K562 (cell line): Measurements from ENCODE around the gene KRT80. TPM values are rescaled to one million over a fixed set of nuclear protein-coding genes. Genes with fewer than 3 reads are reported as not detected.

Experiments used
- ATAC-seq: fragments of 200-7000 bp; cut with Tn5 transposase; 3 replicates; pipeline ENCODE4 v1.9.1; 2020; ENCODE audit warnings: moderate library complexity
- BruUV-seq: library from RNA; stranded (reverse); fragments of 400-500 nt; replicated peaks from 2 replicates; lab custom pipeline; 2021; lab: Mats Ljungman, UMichigan
- CTCF ChIA-PET: fragments of 300-600 bp; formaldehyde crosslinking; extraction: SDS; loops from one replicate; lab custom pipeline; 2021; ENCODE audit warnings: low intra/inter-chr PET ratio; lab: Yijun Ruan, JAX
- POLR2A ChIA-PET: fragments of 300-600, 350-650 bp; sonication (Branson Sonifier 250); formaldehyde crosslinking; extraction: SDS; loops from one replicate; lab custom pipeline; 2021; ENCODE audit warnings: antibody characterized with exemption, inconsistent platforms; lab: Yijun Ruan, JAX
- DNase-seq, 4 experiments: peaks; one replicate each; pipeline versions ENCODE4 v3.0.0 to v3.0.0-alpha.2; 2011 to 2018; ENCODE audit warnings: low spot score in 3 of 4, mixed read lengths in 3 of 4; ENCODE audit errors: extremely low read depth in 1 of 4
- FAIRE-seq: peaks from 2 replicates; lab custom pipeline; 2011; peaks lifted over from hg19 to GRCh38; lab: Jason Lieb, UNC
- H2AFZ ChIP-seq: 2 replicates; pipeline ENCODE4 v1.6.0; 2011; ENCODE audit warnings: low read depth, low read length, control low read depth, inconsistent platforms
- H3K27ac ChIP-seq: fragments of 200-600 bp; 3 replicates; pipeline ENCODE4 v1.8.0; 2011; ENCODE audit warnings: low read depth, mild to moderate bottlenecking, control low read depth, inconsistent platforms, low read length, moderate library complexity, mixed read lengths; ENCODE audit errors: extremely low read depth
- H3K27me3 ChIP-seq, 2 experiments: fragments of 300-600 bp in 1 of 2; 2 replicates in 1 of 2; 3 replicates in 1 of 2; pipeline versions ENCODE4 v1.6.0 to v1.8.0; 2011; ENCODE audit warnings: inconsistent platforms in 2 of 2, low read length in 2 of 2, mild to moderate bottlenecking in 1 of 2, mixed read lengths in 1 of 2, moderate library complexity in 1 of 2; ENCODE audit not compliant: control insufficient read depth in 2 of 2, insufficient read depth in 2 of 2
- H3K36me3 ChIP-seq: fragments of 300-600 bp; 3 replicates; pipeline ENCODE4 v1.8.0; 2011; ENCODE audit warnings: mild to moderate bottlenecking, low read length, inconsistent platforms; ENCODE audit not compliant: control insufficient read depth, insufficient read depth
- H3K4me1 ChIP-seq, 2 experiments: fragments of 200-600 bp in 1 of 2; replicated peaks in 1 of 2; 2 replicates in 1 of 2; 3 replicates in 1 of 2; pipeline versions ENCODE4 v1.5.1 to v1.8.0; 2011; ENCODE audit warnings: inconsistent platforms in 2 of 2, low read length in 2 of 2, mild to moderate bottlenecking in 1 of 2, mixed read lengths in 1 of 2, moderate library complexity in 1 of 2; ENCODE audit not compliant: control insufficient read depth in 2 of 2, insufficient read depth in 2 of 2
- H3K4me2 ChIP-seq: 2 replicates; pipeline ENCODE4 v1.6.1; 2011; ENCODE audit warnings: low read length, control low read depth, inconsistent platforms, mixed read lengths; ENCODE audit not compliant: insufficient read depth
- H3K4me3 ChIP-seq: fragments of 200-600 bp; sonication (generic), shearing (Covaris generic); 2 replicates; pipeline ENCODE4 v1.5.1; 2016; ENCODE audit warnings: control low read depth, inconsistent platforms
- H3K79me2 ChIP-seq: fragments of 200-600 bp; 3 replicates; pipeline ENCODE4 v1.8.0; 2011; ENCODE audit warnings: low read length, inconsistent platforms; ENCODE audit not compliant: control insufficient read depth, insufficient read depth
- H3K9ac ChIP-seq, 2 experiments: 2 replicates each; pipeline versions ENCODE4 v1.6.0 to v1.6.1; 2011; ENCODE audit warnings: low read depth in 2 of 2, low read length in 2 of 2, control low read depth in 1 of 2, inconsistent platforms in 1 of 2, mild to moderate bottlenecking in 1 of 2, mixed read lengths in 1 of 2; ENCODE audit not compliant: insufficient read depth in 1 of 2
- H3K9me1 ChIP-seq: one replicate; pipeline ENCODE4 v1.6.0; 2011; ENCODE audit warnings: inconsistent platforms, mild to moderate bottlenecking, low read length, moderate library complexity; ENCODE audit not compliant: control insufficient read depth, insufficient read depth
- H3K9me3 ChIP-seq: replicated peaks from 2 replicates; pipeline ENCODE4 v1.5.1; 2011; ENCODE audit warnings: low read depth, low read length, inconsistent platforms; ENCODE audit not compliant: control insufficient read depth, insufficient read depth
- H4K20me1 ChIP-seq: replicated peaks from 2 replicates; pipeline ENCODE4 v1.6.1; 2011; ENCODE audit warnings: low read length, inconsistent platforms, mixed read lengths; ENCODE audit not compliant: control insufficient read depth, insufficient read depth
- BCL6 ChIP-seq: fragments of 250-450 bp; sonication (Bioruptor Pico); IDR thresholded peaks from 2 replicates; pipeline ENCODE4 v1.4.0; 2020
- CHD4 ChIP-seq: fragments of 200-600 bp; sonication (generic); IDR thresholded peaks from 3 replicates; pipeline ENCODE4 v1.6.1; 2012; ENCODE audit warnings: low read depth, mild to moderate bottlenecking, mixed read lengths, low read length, inconsistent platforms; ENCODE audit not compliant: insufficient read depth, insufficient replicate concordance, poor library complexity, severe bottlenecking
- DIDO1 ChIP-seq: fragments of 450-650 bp; IDR thresholded peaks from 2 replicates; pipeline ENCODE4 v1.6.1; 2016; ENCODE audit warnings: low read depth, missing biosample characterization, missing genetic modification characterization
- E2F3 ChIP-seq: fragments of 250-450 bp; sonication (Bioruptor Pico); IDR thresholded peaks from 2 replicates; pipeline ENCODE4 v1.4.0; 2020; ENCODE audit warnings: mild to moderate bottlenecking
- FOXK1 ChIP-seq: sonication (generic); formaldehyde crosslinking; IDR thresholded peaks from 2 replicates; pipeline ENCODE4 v1.8.0; 2022; ENCODE audit warnings: missing genetic modification reagents, mild to moderate bottlenecking, borderline replicate concordance
- GATAD2B ChIP-seq: fragments of 450-650 bp; IDR thresholded peaks from 2 replicates; pipeline ENCODE4 v1.6.1; 2017; ENCODE audit warnings: mild to moderate bottlenecking, borderline replicate concordance
- NFYB ChIP-seq: IDR thresholded peaks from 2 replicates; pipeline ENCODE4 v1.6.1; 2011; ENCODE audit warnings: mild to moderate bottlenecking, moderate library complexity; ENCODE audit not compliant: insufficient read length; ENCODE audit errors: extremely low read depth
- RFX1 ChIP-seq: fragments of 450-650 bp; IDR thresholded peaks from 2 replicates; pipeline ENCODE4 v1.6.1; 2016; ENCODE audit warnings: mild to moderate bottlenecking, moderate library complexity
- SMAD1 ChIP-seq: fragments of 150-350 bp; IDR thresholded peaks from 2 replicates; pipeline ENCODE4 v1.6.1; 2014; ENCODE audit warnings: low read length, low read depth; ENCODE audit not compliant: partially characterized antibody
- SREBF1 ChIP-seq: fragments of 150-350 bp; IDR thresholded peaks from 2 replicates; pipeline ENCODE4 v1.6.1; 2014; ENCODE audit warnings: antibody characterized with exemption, low read depth, low read length, borderline replicate concordance
- TBP ChIP-seq: optimal IDR thresholded peaks from 2 replicates; pipeline ENCODE3; 2011; ENCODE audit warnings: low read depth, low read length, improper control_type of control experiment
- ZNF444 ChIP-seq: fragments of 250-450 bp; sonication (Bioruptor Pico); IDR thresholded peaks from 2 replicates; pipeline ENCODE4 v1.4.0; 2020; ENCODE audit warnings: mild to moderate bottlenecking, moderate library complexity
- WGBS: fragments of 100-300 bp; shearing (Covaris generic); methylation state at CpG from one replicate; pipeline ENCODE4 v1.1.6; 2016; ENCODE audit warnings: low coverage, mixed read lengths; ENCODE audit not compliant: insufficient coverage; ENCODE audit errors: missing lambda C conversion rate; 5-methylcytosine and 5-hydroxymethylcytosine counted together
- in situ Hi-C: fragments of 300-500 bp; cut with MboI; formaldehyde crosslinking; loops from 4 replicates; pipeline ENCODE4 v1.15.0; 2018; ENCODE audit warnings: inconsistent platforms, mixed read lengths
- intact Hi-C: fragments of 100-400 bp; cut with micrococcal nuclease; formaldehyde crosslinking; loops from 2 replicates; pipeline ENCODE4 v1.14.2; 2022
- polyA plus RNA-seq, 8 experiments: library from polyadenylated mRNA; depleted of rRNA in 4 of 8; stranded (reverse) in 5 of 8; unstranded in 3 of 8; fragments of >200 nt; fragmentation: Nextera tagmentation in 2 of 8; fragmentation: Illumina TruSeq in 1 of 8; extraction: Ambion mirVana in 2 of 8; extraction: Trizol in 1 of 8; gene quantifications; 2 replicates each; pipeline versions ENCODE4 v1.2.1 to v1.2.3, GENCODE V29; 2011 to 2014; ENCODE audit warnings: inconsistent platforms in 1 of 8, missing spikeins in 1 of 8
- total RNA-seq, 7 experiments: library from RNA; depleted of rRNA in 6 of 7; stranded (reverse); fragments of >200 nt in 6 of 7; fragmentation: Illumina TruSeq in 2 of 7; extraction: Trizol in 2 of 7; gene quantifications; 2 replicates each; pipeline versions ENCODE4 v1.2.1 to v1.2.3, GENCODE V29; 2011 to 2021; ENCODE audit warnings: low replicate concordance in 1 of 7
- TF ChIP-seq, protein P1 (sequence below): fragments of 250-450 bp; sonication (Bioruptor Pico); IDR thresholded peaks from 2 replicates; pipeline ENCODE4 v1.8.0; 2021; ENCODE audit warnings: mild to moderate bottlenecking, moderate library complexity
- TF ChIP-seq, protein P2 (sequence below): IDR thresholded peaks from 2 replicates; pipeline ENCODE4 v1.6.1; 2014; ENCODE audit warnings: antibody characterized with exemption
- TF ChIP-seq, protein P3 (sequence below), 2 experiments: fragments of 450-650 bp in 1 of 2; sonication (generic) in 1 of 2; formaldehyde crosslinking in 1 of 2; IDR thresholded peaks in 1 of 2; conservative IDR thresholded peaks in 1 of 2; 2 replicates each; pipeline versions ENCODE4 v1.6.1 to v1.8.1; 2016 to 2023; ENCODE audit warnings: mild to moderate bottlenecking in 2 of 2, moderate library complexity in 2 of 2, inconsistent platforms in 1 of 2, missing genetic modification reagents in 1 of 2
- TF ChIP-seq, protein P4 (sequence below): fragments of 250-450 bp; sonication (Bioruptor Pico); IDR thresholded peaks from 2 replicates; pipeline ENCODE4 v1.8.0; 2022; ENCODE audit warnings: moderate library complexity, mild to moderate bottlenecking, inconsistent platforms

Gene KRT80
- total and polyA plus RNA-seq, 9 of the 15 experiments (the other 6 are each of a cell fraction or from before 2014, with no cell fraction given) = not detected

DNA sequence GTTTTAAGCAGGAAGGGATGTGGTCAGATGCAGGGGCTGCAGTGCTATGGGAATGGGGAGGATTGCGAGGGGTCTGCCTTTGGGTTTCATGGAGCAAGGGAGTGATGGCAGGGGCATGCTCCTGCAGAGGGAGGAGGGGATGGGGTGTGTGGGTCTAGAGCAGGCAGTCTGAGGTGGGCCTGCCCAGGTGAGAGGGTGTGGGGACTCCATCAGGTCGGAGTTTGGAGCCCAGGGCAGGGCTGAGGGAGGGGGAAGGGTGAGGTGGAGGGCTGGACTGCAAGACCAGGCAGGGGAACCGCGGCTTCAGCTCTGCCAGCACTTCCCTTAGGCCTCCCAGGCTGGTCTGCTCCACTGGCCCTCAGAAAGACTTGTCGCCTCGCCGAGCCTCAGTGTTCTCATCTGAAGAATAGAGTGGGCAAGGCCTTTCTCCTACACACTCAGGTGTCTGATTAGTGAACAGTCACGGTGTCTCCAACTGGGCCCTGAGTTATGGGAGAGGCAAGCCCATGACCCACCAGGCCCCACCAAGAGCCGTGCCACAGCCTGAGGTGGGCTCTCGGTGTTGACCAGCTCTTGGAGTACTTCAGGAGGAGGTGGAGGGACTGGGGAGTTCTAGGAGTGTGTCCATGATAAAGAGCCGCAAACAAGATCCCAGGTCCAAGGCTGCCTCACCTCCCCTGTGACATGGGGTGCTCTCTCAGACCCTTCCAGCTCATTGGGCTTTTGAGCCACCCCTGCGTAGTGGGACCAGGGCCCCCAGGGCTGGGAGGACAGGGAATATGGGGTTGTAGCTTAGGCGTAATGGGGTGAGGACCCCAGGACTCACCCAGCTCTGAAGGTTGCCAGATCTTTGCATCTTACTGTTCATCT, 20.1 kb upstream of the KRT80 start:
- Histone ChIP-seq H4K20me1 (peaks cover 23% of the 10 kb centered on the region), H3K9me3 (no peaks in the 10 kb centered on the region), H3K27me3 (peaks cover 9 to 47% of the 10 kb centered on the region in 2 experiments; a peak in 4 of 5 replicates), H3K4me2 (no peak overlapping the region), H3K9me1 (peaks cover 4% of the 10 kb centered on the region), H3K4me3 (no peak overlapping the region), H3K36me3 (no peaks in the 10 kb centered on the region), H2AFZ (no peak overlapping the region), H3K4me1 (no peaks in the 10 kb centered on the region; a peak in 1 of 5 replicates), H3K9ac (no peak overlapping the region; a peak in 1 of 4 replicates), H3K27ac (no peak overlapping the region), H3K79me2 (no peaks in the 10 kb centered on the region)
- in situ Hi-C loops = no loop called here
- intact Hi-C loops = no loop called here
- DNase-seq (no peak), FAIRE-seq (no peak), ATAC-seq (no peak)
- under 1% methylated on average over 11 of the region's 13 CpGs for WGBS
- CTCF ChIA-PET = no interaction called here
- no TSS peak for BruUV-seq
- POLR2A ChIA-PET = interaction anchor here (0.9 kb wide), 1 partner anchor 10 kb away, joined by 5 read pairs; no protein-coding TSS in a partner anchor
- TF ChIP-seq, protein P1, sequence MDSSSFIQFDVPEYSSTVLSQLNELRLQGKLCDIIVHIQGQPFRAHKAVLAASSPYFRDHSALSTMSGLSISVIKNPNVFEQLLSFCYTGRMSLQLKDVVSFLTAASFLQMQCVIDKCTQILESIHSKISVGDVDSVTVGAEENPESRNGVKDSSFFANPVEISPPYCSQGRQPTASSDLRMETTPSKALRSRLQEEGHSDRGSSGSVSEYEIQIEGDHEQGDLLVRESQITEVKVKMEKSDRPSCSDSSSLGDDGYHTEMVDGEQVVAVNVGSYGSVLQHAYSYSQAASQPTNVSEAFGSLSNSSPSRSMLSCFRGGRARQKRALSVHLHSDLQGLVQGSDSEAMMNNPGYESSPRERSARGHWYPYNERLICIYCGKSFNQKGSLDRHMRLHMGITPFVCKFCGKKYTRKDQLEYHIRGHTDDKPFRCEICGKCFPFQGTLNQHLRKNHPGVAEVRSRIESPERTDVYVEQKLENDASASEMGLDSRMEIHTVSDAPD (CRISPR knock-in tag) = no peak
- no peak for TF ChIP-seq GATAD2B
- no peak for TF ChIP-seq ZNF444 (CRISPR knock-in tag)
- TF ChIP-seq, protein P2, sequence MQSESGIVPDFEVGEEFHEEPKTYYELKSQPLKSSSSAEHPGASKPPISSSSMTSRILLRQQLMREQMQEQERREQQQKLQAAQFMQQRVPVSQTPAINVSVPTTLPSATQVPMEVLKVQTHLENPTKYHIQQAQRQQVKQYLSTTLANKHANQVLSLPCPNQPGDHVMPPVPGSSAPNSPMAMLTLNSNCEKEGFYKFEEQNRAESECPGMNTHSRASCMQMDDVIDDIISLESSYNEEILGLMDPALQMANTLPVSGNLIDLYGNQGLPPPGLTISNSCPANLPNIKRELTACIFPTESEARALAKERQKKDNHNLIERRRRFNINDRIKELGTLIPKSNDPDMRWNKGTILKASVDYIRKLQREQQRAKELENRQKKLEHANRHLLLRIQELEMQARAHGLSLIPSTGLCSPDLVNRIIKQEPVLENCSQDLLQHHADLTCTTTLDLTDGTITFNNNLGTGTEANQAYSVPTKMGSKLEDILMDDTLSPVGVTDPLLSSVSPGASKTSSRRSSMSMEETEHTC = no peak
- TF ChIP-seq SREBF1 = no peak
- no peak for TF ChIP-seq DIDO1 (tag)
- TF ChIP-seq NFYB = no peak
- TF ChIP-seq, protein P3, sequence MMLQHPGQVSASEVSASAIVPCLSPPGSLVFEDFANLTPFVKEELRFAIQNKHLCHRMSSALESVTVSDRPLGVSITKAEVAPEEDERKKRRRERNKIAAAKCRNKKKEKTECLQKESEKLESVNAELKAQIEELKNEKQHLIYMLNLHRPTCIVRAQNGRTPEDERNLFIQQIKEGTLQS (IDR thresholded peaks at IDR 0.05) = no peak
- TF ChIP-seq, protein P3 (CRISPR knock-in tag; conservative IDR thresholded peaks at IDR 0.05) = no peak
- TF ChIP-seq, protein P4, sequence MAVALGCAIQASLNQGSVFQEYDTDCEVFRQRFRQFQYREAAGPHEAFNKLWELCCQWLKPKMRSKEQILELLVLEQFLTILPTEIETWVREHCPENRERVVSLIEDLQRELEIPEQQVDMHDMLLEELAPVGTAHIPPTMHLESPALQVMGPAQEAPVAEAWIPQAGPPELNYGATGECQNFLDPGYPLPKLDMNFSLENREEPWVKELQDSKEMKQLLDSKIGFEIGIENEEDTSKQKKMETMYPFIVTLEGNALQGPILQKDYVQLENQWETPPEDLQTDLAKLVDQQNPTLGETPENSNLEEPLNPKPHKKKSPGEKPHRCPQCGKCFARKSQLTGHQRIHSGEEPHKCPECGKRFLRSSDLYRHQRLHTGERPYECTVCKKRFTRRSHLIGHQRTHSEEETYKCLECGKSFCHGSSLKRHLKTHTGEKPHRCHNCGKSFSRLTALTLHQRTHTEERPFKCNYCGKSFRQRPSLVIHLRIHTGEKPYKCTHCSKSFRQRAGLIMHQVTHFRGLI = no peak
- TF ChIP-seq SMAD1 = no peak
- no peak for TF ChIP-seq BCL6 (CRISPR knock-in tag)
- TF ChIP-seq FOXK1 = no peak
- TF ChIP-seq CHD4 = no peak
- TF ChIP-seq TBP = no peak
- no peak for TF ChIP-seq E2F3
- no peak for TF ChIP-seq RFX1
